Thoracic aorta (tissue), 2 donors: ENCODE results near the gene VSIG4. TPM values are rescaled to one million over a fixed set of nuclear protein-coding genes. Genes with fewer than 3 reads are reported as not detected.

ENCODE experiments used
- ATAC-seq: fragments of 150-250 bp; one replicate; pipeline ENCODE4 v1.8.0; 2017; ENCODE audit warnings: low read depth; ENCODE audit not compliant: insufficient number of reproducible peaks, low FRiP score
- DNase-seq: peaks from one replicate; pipeline ENCODE4 v3.0.0-alpha.2; 2020; ENCODE audit warnings: low spot score
- H3K27ac ChIP-seq, 2 donors: fragments of 200-600 bp; sonication (generic); 1 replicate in 1 of 2; 2 replicates in 1 of 2; pipeline ENCODE4 v1.5.1; 2016; ENCODE audit warnings: mild to moderate bottlenecking in 2 of 2, moderate library complexity in 2 of 2
- H3K27me3 ChIP-seq: fragments of 200-600 bp; sonication (generic); replicated peaks from 2 replicates; pipeline ENCODE4 v1.6.0; 2016; ENCODE audit warnings: mild to moderate bottlenecking; ENCODE audit not compliant: insufficient read depth
- H3K36me3 ChIP-seq: fragments of 200-600 bp; sonication (generic); one replicate; pipeline ENCODE4 v1.5.1; 2016
- H3K4me1 ChIP-seq, 2 donors: fragments of 200-600 bp; sonication (generic); 1 replicate in 1 of 2; 2 replicates in 1 of 2; pipeline versions ENCODE4 v1.5.1 to v1.6.0; 2016; ENCODE audit warnings: low read depth in 2 of 2, mild to moderate bottlenecking in 1 of 2; ENCODE audit not compliant: control insufficient read depth in 1 of 2
- H3K4me3 ChIP-seq: fragments of 200-600 bp; sonication (generic); 2 replicates; pipeline ENCODE4 v1.5.1; 2016; ENCODE audit warnings: mild to moderate bottlenecking
- H3K9me3 ChIP-seq: fragments of 200-600 bp; sonication (generic); 2 replicates; pipeline ENCODE4 v1.5.1; 2016
- CTCF ChIP-seq: fragments of 200-600 bp; sonication (generic); IDR thresholded peaks from one replicate; pipeline ENCODE4 v1.5.1; 2019; ENCODE audit warnings: antibody characterized with exemption
- total RNA-seq, 2 donors: library from RNA; depleted of rRNA; stranded (reverse); fragments of >200 nt; gene quantifications; one replicate each; pipeline versions ENCODE4 v1.1.0 to v1.2.3, GENCODE V29; 2016

Gene VSIG4
- total RNA-seq, 2 donors from 2014 or later: 154 to 311 TPM

DNA sequence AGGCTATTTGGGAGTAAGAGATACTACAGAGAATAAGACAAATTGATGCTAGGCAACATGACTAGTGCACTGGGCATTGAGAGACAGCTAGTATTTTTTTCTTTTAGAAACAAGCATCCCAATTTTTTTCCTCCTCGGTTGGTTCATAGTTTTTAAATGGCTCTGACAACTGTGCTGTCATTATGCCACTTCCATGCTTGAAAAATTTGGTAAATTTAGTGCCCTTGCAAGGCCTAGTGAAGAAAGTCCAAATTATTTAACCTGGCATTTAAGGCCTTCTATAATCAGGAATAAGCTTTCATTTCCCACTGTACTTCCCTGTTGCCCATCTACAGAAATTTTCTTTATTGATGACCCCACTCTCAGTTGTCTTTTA, 15.8 kb downstream of the VSIG4 start:
- H3K27ac ChIP-seq: no peak overlapping the region
- DNase-seq (no peak), ATAC-seq (no peak)
- no peaks in the 10 kb centered on the region for H3K36me3 ChIP-seq
- TF ChIP-seq CTCF: no peak
- no peaks in the 10 kb centered on the region for H3K9me3 ChIP-seq
- H3K4me1 ChIP-seq: no peaks in the 10 kb centered on the region
- H3K27me3 ChIP-seq: no peaks in the 10 kb centered on the region
- H3K4me3 ChIP-seq: no peak overlapping the region

DNA sequence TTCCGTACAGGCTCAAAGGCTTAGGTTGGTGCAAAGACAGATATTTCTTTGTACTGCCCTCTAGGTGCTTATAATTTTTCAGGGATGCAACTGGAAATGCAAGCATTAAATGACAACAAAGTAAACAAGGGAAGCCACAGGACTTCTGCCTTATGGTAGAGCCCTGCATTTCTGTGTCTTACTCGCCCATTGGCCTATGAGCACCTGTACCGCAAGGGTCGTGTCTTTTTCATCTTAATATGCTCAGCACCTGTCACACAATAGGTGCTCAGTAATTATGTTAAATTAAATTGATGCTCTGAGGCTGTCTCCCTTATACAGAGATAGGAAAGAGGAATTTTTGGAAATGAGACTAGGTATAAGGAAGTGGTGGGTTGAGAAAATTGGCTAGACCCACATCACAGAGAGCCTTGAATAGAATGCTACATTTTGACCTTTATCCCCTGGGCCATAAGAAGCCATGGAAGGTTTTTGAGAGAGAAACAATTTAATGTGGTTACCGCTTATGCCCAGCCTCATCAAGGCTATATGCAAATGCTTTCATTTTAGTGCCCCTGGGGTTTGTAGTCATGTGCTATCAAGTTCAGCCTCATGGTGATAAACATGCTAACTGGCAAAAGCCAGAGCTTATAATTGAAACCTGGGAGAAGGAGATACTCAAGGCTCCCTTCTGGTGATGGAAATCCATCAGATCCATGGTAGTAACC, 16.3 kb downstream of the VSIG4 start:
- DNase-seq (no peak), ATAC-seq (no peak)
- Histone ChIP-seq H3K36me3 (no peaks in the 10 kb centered on the region), H3K4me3 (no peak overlapping the region), H3K4me1 (no peaks in the 10 kb centered on the region), H3K27me3 (no peaks in the 10 kb centered on the region), H3K9me3 (no peaks in the 10 kb centered on the region), H3K27ac (no peak overlapping the region)
- TF ChIP-seq CTCF: no peak

- ATAC-seq: no peak
- Histone ChIP-seq H3K27me3 (no peaks in the 10 kb centered on the region), H3K9me3 (no peaks in the 10 kb centered on the region), H3K4me1 (no peaks in the 10 kb centered on the region), H3K27ac (no peak overlapping the region), H3K36me3 (no peaks in the 10 kb centered on the region), H3K4me3 (no peak overlapping the region)
- DNase-seq: no peak
- no peak for TF ChIP-seq CTCF
Measured at GRCh38 chrX:66022632-66023384, 17.1 kb downstream of the VSIG4 start.

DNA sequence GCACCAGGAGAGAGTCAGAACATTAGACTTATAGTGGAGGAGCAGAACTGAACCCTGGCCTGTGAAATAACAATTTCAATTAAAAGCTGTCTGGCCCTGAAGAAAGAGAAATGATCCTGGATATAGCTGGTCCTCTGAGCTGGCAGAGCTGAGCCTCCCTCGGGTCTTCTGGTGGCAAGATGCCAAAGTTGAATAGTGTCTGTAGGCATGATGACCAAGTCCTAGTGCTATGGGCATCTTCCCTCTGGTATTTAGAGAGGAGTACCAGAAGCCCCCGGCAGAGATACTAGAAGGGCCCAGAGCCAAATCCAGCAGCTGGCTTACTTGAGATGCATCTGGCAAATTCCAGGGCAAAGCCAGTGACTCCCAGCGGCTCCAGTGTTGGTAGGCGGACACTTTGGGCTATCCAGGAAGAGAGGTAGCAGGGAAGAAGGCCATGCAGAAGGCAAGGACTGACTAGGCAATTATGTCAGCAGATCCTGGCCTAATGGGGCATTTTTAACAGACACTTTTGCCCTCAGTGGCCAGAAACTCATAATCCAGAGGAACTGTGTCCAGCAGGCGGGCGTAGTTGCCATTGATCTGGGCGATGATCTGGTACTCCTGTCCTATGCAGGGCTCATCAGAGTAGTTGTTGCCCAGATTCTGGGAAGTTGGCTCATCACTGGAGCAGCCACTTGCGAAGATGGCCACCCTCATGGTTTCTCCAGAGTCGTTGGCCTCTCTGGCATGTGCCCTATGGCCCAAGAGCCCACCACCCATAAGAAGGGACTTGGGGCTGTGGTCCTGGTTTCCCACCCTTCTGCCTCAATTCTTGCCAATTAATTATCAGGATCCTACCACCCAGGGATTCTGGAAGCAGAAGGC, 17.9 kb downstream of the VSIG4 start:
- Histone ChIP-seq H3K36me3 (no peaks in the 10 kb centered on the region), H3K9me3 (no peaks in the 10 kb centered on the region), H3K27me3 (no peaks in the 10 kb centered on the region), H3K4me3 (no peak overlapping the region), H3K4me1 (no peaks in the 10 kb centered on the region), H3K27ac (no peak overlapping the region)
- ATAC-seq (no peak), DNase-seq (no peak)
- TF ChIP-seq CTCF: no peak

GRCh38 chrX:66021401-66021764, 18.5 kb downstream of the VSIG4 start:
- no peaks in the 10 kb centered on the region for H3K4me1 ChIP-seq
- H3K9me3 ChIP-seq: no peaks in the 10 kb centered on the region
- H3K4me3 ChIP-seq: no peak overlapping the region
- H3K36me3 ChIP-seq: no peaks in the 10 kb centered on the region
- no peak for ATAC-seq
- no peak for TF ChIP-seq CTCF
- no peaks in the 10 kb centered on the region for H3K27me3 ChIP-seq
- no peak for DNase-seq
- H3K27ac ChIP-seq: no peak overlapping the region
